Measurements from ENCODE around the gene ACTN1. TPM values are rescaled to one million over a fixed set of nuclear protein-coding genes. Genes with fewer than 3 reads are reported as not detected.

ACTN1 gene
- polyA plus RNA-seq, 1 of the 3 experiments (the other 2 are of a cell fraction), result 319 TPM

DNA sequence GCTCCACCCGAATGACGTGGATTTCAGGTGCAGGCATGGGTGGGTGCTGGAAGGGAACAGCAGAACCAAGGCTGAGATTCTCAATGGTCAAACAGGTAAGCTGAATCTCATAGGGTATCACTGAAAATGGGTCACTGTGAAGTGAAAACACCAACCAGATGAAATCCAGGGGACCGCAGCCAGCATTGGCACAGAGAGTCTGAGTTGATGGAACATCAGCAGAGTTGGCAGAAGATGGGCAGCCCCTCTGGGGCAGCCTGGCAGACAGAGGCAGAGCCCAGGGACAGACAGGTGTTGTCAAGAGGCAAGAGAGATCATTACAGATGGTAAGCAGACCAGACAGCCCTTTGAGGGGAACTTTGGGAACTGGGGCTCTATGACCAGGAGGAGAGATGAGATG lies 48.0 kb downstream of the ACTN1 start:
- Histone ChIP-seq H2AFZ (ENCODE audit: low read depth) (no peak overlapping the region), H3K4me3 (ENCODE audit: low read depth in 2 of 2, low read length in 1 of 2) (no peak overlapping the region), H3K27ac (ENCODE audit: low read depth in 2 of 2, low read length in 1 of 2) (no peak overlapping the region), H3K9me3 (no peaks in the 10 kb centered on the region), H3K4me1 (ENCODE audit: control insufficient read depth in 1 of 2, insufficient read depth in 2 of 2, low read depth in 1 of 2, low read length in 1 of 2) (peaks cover 0 to 28% of the 10 kb centered on the region in 2 experiments; a peak in 3 of 4 replicates), H3K36me3 (replicated peaks in 1 of 2; ENCODE audit: control insufficient read depth in 1 of 2, insufficient read depth in 2 of 2, low read length in 1 of 2) (peaks cover 5 to 38% of the 10 kb centered on the region in 2 experiments), H3F3A (replicated peaks; ENCODE audit: insufficient read depth) (peaks cover 12% of the 10 kb centered on the region), H3K4me2 (no peak overlapping the region), H4K20me1 (ENCODE audit: insufficient read depth) (peaks cover 100% of the 10 kb centered on the region), H3K9ac (no peak overlapping the region), H3K27me3 (ENCODE audit: insufficient read depth) (no peaks in the 10 kb centered on the region), H3K79me2 (ENCODE audit: insufficient read depth) (peaks cover 100% of the 10 kb centered on the region), H3K9me2 (no peaks in the 10 kb centered on the region)
- POLR2A ChIA-PET, result interaction anchor here (1.3 kb wide), 1 partner anchor 9 kb away, joined by 3 read pairs; no protein-coding TSS in a partner anchor
- CTCF ChIA-PET, result interaction anchor here (1.1 kb wide), 1 partner anchor 159 kb away, joined by 3 read pairs; no protein-coding TSS in a partner anchor
- TF ChIP-seq FOSL2 (IDR thresholded peaks at IDR 0.05; ENCODE audit: borderline replicate concordance, low read depth), result no peak
- TF ChIP-seq, protein P1, sequence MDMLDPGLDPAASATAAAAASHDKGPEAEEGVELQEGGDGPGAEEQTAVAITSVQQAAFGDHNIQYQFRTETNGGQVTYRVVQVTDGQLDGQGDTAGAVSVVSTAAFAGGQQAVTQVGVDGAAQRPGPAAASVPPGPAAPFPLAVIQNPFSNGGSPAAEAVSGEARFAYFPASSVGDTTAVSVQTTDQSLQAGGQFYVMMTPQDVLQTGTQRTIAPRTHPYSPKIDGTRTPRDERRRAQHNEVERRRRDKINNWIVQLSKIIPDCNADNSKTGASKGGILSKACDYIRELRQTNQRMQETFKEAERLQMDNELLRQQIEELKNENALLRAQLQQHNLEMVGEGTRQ (IDR thresholded peaks at IDR 0.05; ENCODE audit: borderline replicate concordance, low read depth, low read length), result no peak
- no peak for TF ChIP-seq RXRA (IDR thresholded peaks at IDR 0.05; ENCODE audit: borderline replicate concordance, low read depth)
- TF ChIP-seq NFIC (IDR thresholded peaks at IDR 0.05; ENCODE audit: borderline replicate concordance), result no peak
- no peak for TF ChIP-seq SMC3 (IDR thresholded peaks at IDR 0.05; ENCODE audit: low read depth, low read length)
- no peak for TF ChIP-seq GATA2 (CRISPR knock-in tag; IDR thresholded peaks at IDR 0.05)
- TF ChIP-seq SIN3A (IDR thresholded peaks at IDR 0.05; ENCODE audit: borderline replicate concordance, low read depth, low read length), result no peak
- TF ChIP-seq MXI1 (IDR thresholded peaks at IDR 0.05; ENCODE audit: low read depth, low read length), result no peak
- TF ChIP-seq FOXJ3 (CRISPR knock-in tag; IDR thresholded peaks at IDR 0.05), result no peak
- TF ChIP-seq, protein P2, sequence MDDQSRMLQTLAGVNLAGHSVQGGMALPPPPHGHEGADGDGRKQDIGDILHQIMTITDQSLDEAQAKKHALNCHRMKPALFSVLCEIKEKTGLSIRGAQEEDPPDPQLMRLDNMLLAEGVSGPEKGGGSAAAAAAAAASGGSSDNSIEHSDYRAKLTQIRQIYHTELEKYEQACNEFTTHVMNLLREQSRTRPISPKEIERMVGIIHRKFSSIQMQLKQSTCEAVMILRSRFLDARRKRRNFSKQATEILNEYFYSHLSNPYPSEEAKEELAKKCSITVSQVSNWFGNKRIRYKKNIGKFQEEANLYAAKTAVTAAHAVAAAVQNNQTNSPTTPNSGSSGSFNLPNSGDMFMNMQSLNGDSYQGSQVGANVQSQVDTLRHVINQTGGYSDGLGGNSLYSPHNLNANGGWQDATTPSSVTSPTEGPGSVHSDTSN (IDR thresholded peaks at IDR 0.05), result no peak
- 100% methylated on average over 3 of the region's 3 CpGs for WGBS (ENCODE audit: low lambda C conversion rate)
- no peak for DNase-seq

DNA sequence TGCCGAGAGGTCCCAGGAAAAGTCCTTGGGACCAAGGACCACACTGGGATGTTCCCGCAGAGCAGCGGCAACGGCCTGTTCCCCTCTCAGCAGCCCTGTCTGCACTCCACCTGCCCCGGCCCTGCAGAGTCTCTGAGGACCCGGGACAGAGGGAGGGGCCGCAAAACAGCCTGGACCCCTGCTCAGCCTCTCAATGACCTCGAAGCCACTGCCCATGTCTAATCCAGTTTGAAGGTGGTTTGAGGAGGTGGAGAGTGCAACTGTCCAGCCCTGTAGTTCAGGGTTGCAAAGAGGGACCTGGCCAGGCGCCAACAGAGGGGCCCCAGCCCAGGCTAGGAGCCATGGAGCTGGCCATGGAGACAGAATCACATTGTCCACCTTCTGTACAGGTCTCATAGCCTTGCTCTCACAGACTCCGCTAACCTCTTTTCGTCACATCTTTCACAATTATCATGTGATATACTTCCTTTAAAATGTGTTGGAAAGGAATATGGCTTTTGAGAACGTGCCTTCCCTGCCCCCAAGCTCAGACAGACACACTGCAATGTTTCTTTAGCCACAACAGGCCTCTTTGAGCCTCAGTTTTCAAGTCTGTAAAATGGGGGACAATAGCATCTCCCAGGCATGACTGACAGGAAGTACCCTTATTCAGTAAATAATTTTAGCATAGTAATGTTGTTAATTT lies 49.3 kb downstream of the ACTN1 start:
- no peaks in the 10 kb centered on the region for H3K9me3 ChIP-seq
- H3K9ac ChIP-seq, result no peak overlapping the region
- peaks cover 14 to 41% of the 10 kb centered on the region in 2 experiments for H3K36me3 ChIP-seq (replicated peaks in 1 of 2; ENCODE audit: control insufficient read depth in 1 of 2, insufficient read depth in 2 of 2, low read length in 1 of 2)
- ChIA-PET POLR2A (no interaction called here), CTCF (no interaction called here)
- no peak overlapping the region for H2AFZ ChIP-seq (ENCODE audit: low read depth)
- H3K4me2 ChIP-seq, result no peak overlapping the region
- H4K20me1 ChIP-seq (ENCODE audit: insufficient read depth), result peaks cover 100% of the 10 kb centered on the region
- TF ChIP-seq RCOR1 (IDR thresholded peaks at IDR 0.05; ENCODE audit: low read length), result no peak
- TF ChIP-seq, protein P3, sequence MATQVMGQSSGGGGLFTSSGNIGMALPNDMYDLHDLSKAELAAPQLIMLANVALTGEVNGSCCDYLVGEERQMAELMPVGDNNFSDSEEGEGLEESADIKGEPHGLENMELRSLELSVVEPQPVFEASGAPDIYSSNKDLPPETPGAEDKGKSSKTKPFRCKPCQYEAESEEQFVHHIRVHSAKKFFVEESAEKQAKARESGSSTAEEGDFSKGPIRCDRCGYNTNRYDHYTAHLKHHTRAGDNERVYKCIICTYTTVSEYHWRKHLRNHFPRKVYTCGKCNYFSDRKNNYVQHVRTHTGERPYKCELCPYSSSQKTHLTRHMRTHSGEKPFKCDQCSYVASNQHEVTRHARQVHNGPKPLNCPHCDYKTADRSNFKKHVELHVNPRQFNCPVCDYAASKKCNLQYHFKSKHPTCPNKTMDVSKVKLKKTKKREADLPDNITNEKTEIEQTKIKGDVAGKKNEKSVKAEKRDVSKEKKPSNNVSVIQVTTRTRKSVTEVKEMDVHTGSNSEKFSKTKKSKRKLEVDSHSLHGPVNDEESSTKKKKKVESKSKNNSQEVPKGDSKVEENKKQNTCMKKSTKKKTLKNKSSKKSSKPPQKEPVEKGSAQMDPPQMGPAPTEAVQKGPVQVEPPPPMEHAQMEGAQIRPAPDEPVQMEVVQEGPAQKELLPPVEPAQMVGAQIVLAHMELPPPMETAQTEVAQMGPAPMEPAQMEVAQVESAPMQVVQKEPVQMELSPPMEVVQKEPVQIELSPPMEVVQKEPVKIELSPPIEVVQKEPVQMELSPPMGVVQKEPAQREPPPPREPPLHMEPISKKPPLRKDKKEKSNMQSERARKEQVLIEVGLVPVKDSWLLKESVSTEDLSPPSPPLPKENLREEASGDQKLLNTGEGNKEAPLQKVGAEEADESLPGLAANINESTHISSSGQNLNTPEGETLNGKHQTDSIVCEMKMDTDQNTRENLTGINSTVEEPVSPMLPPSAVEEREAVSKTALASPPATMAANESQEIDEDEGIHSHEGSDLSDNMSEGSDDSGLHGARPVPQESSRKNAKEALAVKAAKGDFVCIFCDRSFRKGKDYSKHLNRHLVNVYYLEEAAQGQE (IDR thresholded peaks at IDR 0.05; ENCODE audit: low read depth, low read length), result no peak
- no peak for TF ChIP-seq GATA2 (CRISPR knock-in tag; IDR thresholded peaks at IDR 0.05)
- TF ChIP-seq, protein P2 (IDR thresholded peaks at IDR 0.05), result no peak
- TF ChIP-seq, protein P4, sequence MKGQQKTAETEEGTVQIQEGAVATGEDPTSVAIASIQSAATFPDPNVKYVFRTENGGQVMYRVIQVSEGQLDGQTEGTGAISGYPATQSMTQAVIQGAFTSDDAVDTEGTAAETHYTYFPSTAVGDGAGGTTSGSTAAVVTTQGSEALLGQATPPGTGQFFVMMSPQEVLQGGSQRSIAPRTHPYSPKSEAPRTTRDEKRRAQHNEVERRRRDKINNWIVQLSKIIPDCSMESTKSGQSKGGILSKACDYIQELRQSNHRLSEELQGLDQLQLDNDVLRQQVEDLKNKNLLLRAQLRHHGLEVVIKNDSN (IDR thresholded peaks at IDR 0.05; ENCODE audit: borderline replicate concordance, low read depth), result no peak
- TF ChIP-seq FOXM1 (IDR thresholded peaks at IDR 0.05; ENCODE audit: low read depth), result no peak
- TF ChIP-seq, protein P5, sequence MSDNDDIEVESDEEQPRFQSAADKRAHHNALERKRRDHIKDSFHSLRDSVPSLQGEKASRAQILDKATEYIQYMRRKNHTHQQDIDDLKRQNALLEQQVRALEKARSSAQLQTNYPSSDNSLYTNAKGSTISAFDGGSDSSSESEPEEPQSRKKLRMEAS (IDR thresholded peaks at IDR 0.05; ENCODE audit: low read depth), result no peak
- no peak for TF ChIP-seq POLR2AphosphoS5 (IDR thresholded peaks at IDR 0.05; ENCODE audit: low read depth, low read length)
- no peak for TF ChIP-seq MEF2A (IDR thresholded peaks at IDR 0.05; ENCODE audit: borderline replicate concordance, low read depth)
- TF ChIP-seq YY1 (IDR thresholded peaks at IDR 0.05; ENCODE audit: low read depth), result no peak
- 89% methylated on average over 4 of the region's 12 CpGs for WGBS (ENCODE audit: low lambda C conversion rate)
- H3K27me3 ChIP-seq (ENCODE audit: insufficient read depth), result no peaks in the 10 kb centered on the region
- no peaks in the 10 kb centered on the region for H3K9me2 ChIP-seq
- H3K27ac ChIP-seq (ENCODE audit: low read depth in 2 of 2, low read length in 1 of 2), result no peak overlapping the region
- H3F3A ChIP-seq (replicated peaks; ENCODE audit: insufficient read depth), result peaks cover 12% of the 10 kb centered on the region
- no peak overlapping the region for H3K4me3 ChIP-seq (ENCODE audit: low read depth in 2 of 2, low read length in 1 of 2)
- H3K79me2 ChIP-seq (ENCODE audit: insufficient read depth), result peaks cover 100% of the 10 kb centered on the region
- peaks cover 0 to 22% of the 10 kb centered on the region in 2 experiments; a peak in 2 of 4 replicates for H3K4me1 ChIP-seq (ENCODE audit: control insufficient read depth in 1 of 2, insufficient read depth in 2 of 2, low read depth in 1 of 2, low read length in 1 of 2)
- DNase-seq, result no peak
